C4-2B (cell line): ENCODE measurements around the gene CREB5.

Source experiments
- ZFX ChIP-seq: fragments of 450-650 bp; IDR thresholded peaks from 2 replicates; pipeline ENCODE4 v1.6.1; 2017
- TF ChIP-seq, protein P1 (sequence below): fragments of 450-650 bp; conservative IDR thresholded peaks from 2 replicates; pipeline ENCODE4 v1.5.1; 2017; ENCODE audit warnings: mild to moderate bottlenecking

DNA sequence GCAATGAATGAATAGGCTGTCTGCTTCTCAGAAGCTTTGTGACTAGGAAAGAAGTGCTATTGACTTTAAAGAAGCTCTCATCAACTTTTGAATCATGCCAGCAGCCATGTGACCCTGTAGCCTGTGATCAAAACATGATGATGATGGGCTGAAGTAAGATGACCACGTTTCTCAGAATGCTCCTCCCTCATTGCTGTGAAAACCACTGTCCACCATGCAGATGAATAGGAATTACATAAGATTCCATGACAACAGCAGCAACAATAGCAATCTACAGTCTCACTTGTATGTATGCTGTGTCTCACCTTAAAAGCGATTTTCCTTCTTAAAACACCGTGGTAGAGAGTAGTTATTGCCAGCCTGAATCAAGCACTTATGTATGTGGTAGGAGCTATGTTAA lies 317.4 kb downstream of the CREB5 start:
- TF ChIP-seq, protein P1, sequence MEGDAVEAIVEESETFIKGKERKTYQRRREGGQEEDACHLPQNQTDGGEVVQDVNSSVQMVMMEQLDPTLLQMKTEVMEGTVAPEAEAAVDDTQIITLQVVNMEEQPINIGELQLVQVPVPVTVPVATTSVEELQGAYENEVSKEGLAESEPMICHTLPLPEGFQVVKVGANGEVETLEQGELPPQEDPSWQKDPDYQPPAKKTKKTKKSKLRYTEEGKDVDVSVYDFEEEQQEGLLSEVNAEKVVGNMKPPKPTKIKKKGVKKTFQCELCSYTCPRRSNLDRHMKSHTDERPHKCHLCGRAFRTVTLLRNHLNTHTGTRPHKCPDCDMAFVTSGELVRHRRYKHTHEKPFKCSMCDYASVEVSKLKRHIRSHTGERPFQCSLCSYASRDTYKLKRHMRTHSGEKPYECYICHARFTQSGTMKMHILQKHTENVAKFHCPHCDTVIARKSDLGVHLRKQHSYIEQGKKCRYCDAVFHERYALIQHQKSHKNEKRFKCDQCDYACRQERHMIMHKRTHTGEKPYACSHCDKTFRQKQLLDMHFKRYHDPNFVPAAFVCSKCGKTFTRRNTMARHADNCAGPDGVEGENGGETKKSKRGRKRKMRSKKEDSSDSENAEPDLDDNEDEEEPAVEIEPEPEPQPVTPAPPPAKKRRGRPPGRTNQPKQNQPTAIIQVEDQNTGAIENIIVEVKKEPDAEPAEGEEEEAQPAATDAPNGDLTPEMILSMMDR = no peak
- TF ChIP-seq ZFX = no peak
